Hepatocyte (in vitro differentiated cells): ENCODE results near the gene PTGES. TPM values are rescaled to one million over a fixed set of nuclear protein-coding genes. Genes with fewer than 3 reads are reported as not detected.

Experiments used
- DNase-seq: peaks from one replicate; pipeline ENCODE4 v3.0.0-alpha.2; 2016; ENCODE audit warnings: low spot score
- H2AFZ ChIP-seq: fragments of 200-600 bp; sonication (generic); 2 replicates; pipeline ENCODE4 v1.6.0; 2016; ENCODE audit warnings: antibody characterized with exemption, mild to moderate bottlenecking
- H3K27ac ChIP-seq: fragments of 200-600 bp; sonication (generic); 2 replicates; pipeline ENCODE4 v1.5.1; 2016; ENCODE audit warnings: mild to moderate bottlenecking
- H3K27me3 ChIP-seq: fragments of 200-600 bp; sonication (generic); 2 replicates; pipeline ENCODE4 v1.6.1; 2016
- H3K36me3 ChIP-seq: fragments of 200-600 bp; sonication (generic); replicated peaks from 2 replicates; pipeline ENCODE4 v1.5.1; 2016; ENCODE audit warnings: low read depth; ENCODE audit not compliant: insufficient read depth
- H3K4me1 ChIP-seq: fragments of 200-600 bp; sonication (generic); 2 replicates; pipeline ENCODE4 v1.5.1; 2016; ENCODE audit warnings: mild to moderate bottlenecking, moderate library complexity; ENCODE audit not compliant: insufficient read depth
- H3K4me2 ChIP-seq: fragments of 200-600 bp; sonication (generic); 2 replicates; pipeline ENCODE4 v1.6.0; 2016
- H3K4me3 ChIP-seq: fragments of 200-600 bp; sonication (generic); 2 replicates; pipeline ENCODE4 v1.5.1; 2016; ENCODE audit warnings: mild to moderate bottlenecking
- H3K79me2 ChIP-seq: fragments of 200-600 bp; sonication (generic); 2 replicates; pipeline ENCODE4 v1.6.0; 2017; ENCODE audit warnings: mild to moderate bottlenecking
- H3K9me2 ChIP-seq: fragments of 200-600 bp; sonication (generic); replicated peaks from 2 replicates; pipeline ENCODE4 v1.6.0; 2017; ENCODE audit warnings: mild to moderate bottlenecking; ENCODE audit not compliant: insufficient read depth
- H3K9me3 ChIP-seq: fragments of 200-600 bp; sonication (generic); 2 replicates; pipeline ENCODE4 v1.5.1; 2016; ENCODE audit warnings: low read depth, mild to moderate bottlenecking
- H4K20me1 ChIP-seq: fragments of 200-600 bp; sonication (generic); 2 replicates; pipeline ENCODE4 v1.6.0; 2016; ENCODE audit warnings: mild to moderate bottlenecking; ENCODE audit not compliant: insufficient read depth, poor library complexity, severe bottlenecking
- CTCF ChIP-seq: fragments of 200-600 bp; sonication (generic); IDR thresholded peaks from 2 replicates; pipeline ENCODE4 v1.5.1; 2016; ENCODE audit warnings: antibody characterized with exemption, mild to moderate bottlenecking; ENCODE audit not compliant: poor library complexity
- EZH2 ChIP-seq: fragments of 200-600 bp; sonication (generic); IDR thresholded peaks from 2 replicates; pipeline ENCODE4 v1.6.1; 2016; ENCODE audit warnings: antibody characterized with exemption, mild to moderate bottlenecking, borderline replicate concordance
- EZH2phosphoT487 ChIP-seq: fragments of 200-600 bp; sonication (generic); IDR thresholded peaks from one replicate; pipeline ENCODE4 v1.6.1; 2018; ENCODE audit warnings: antibody characterized with exemption, mild to moderate bottlenecking, low read depth, moderate library complexity; ENCODE audit not compliant: unreplicated experiment, severe bottlenecking
- WGBS: methylation state at CpG from one replicate; pipeline ENCODE4 v1.1.6; 2016; ENCODE audit warnings: low lambda C conversion rate; ENCODE audit errors: missing lambda C conversion rate; 5-methylcytosine and 5-hydroxymethylcytosine counted together
- polyA plus RNA-seq: library from polyadenylated mRNA; unstranded; fragments of >200 nt; fragmentation: Nextera tagmentation; extraction: Ambion mirVana; gene quantifications from 2 replicates; pipeline ENCODE4 v1.2.1, GENCODE V29; 2016
- total RNA-seq: library from RNA; depleted of rRNA; stranded (reverse); fragments of >200 nt; gene quantifications from 2 replicates; pipeline ENCODE4 v1.2.3, GENCODE V29; 2014

PTGES gene
- total and polyA plus RNA-seq, 2 experiments from 2014 or later, result 26.4 to 94.9 TPM

- Histone ChIP-seq H4K20me1 (no peaks in the 10 kb centered on the region), H3K36me3 (no peaks in the 10 kb centered on the region), H3K27me3 (no peaks in the 10 kb centered on the region), H2AFZ (no peak overlapping the region), H3K4me2 (no peak overlapping the region), H3K27ac (no peak overlapping the region), H3K9me2 (no peaks in the 10 kb centered on the region), H3K4me1 (peaks cover 12% of the 10 kb centered on the region), H3K79me2 (no peaks in the 10 kb centered on the region), H3K4me3 (no peak overlapping the region), H3K9me3 (no peaks in the 10 kb centered on the region)
- DNase-seq, result no peak
- WGBS, result 94% methylated on average over 12 of the region's 13 CpGs
- no peak for TF ChIP-seq CTCF
- TF ChIP-seq EZH2, result no peak
- TF ChIP-seq EZH2phosphoT487, result no peak
These were observed 12.0 kb downstream of the PTGES start for GRCh38 chr9:129740666-129741464.

- no peaks in the 10 kb centered on the region for H3K79me2 ChIP-seq
- WGBS, result 88% methylated on average over 7 of the region's 7 CpGs
- no peaks in the 10 kb centered on the region for H4K20me1 ChIP-seq
- H3K36me3 ChIP-seq, result no peaks in the 10 kb centered on the region
- no peak overlapping the region for H3K4me3 ChIP-seq
- DNase-seq, result no peak
- TF ChIP-seq EZH2, result no peak
- no peak for TF ChIP-seq EZH2phosphoT487
- no peak for TF ChIP-seq CTCF
- H3K4me1 ChIP-seq, result peaks cover 12% of the 10 kb centered on the region
- no peak overlapping the region for H3K27ac ChIP-seq
- no peaks in the 10 kb centered on the region for H3K9me2 ChIP-seq
- no peak overlapping the region for H2AFZ ChIP-seq
- no peaks in the 10 kb centered on the region for H3K9me3 ChIP-seq
- no peaks in the 10 kb centered on the region for H3K27me3 ChIP-seq
- no peak overlapping the region for H3K4me2 ChIP-seq
These were observed 12.7 kb downstream of the PTGES start for GRCh38 chr9:129740174-129740573.

- Histone ChIP-seq H2AFZ (no peak overlapping the region), H3K79me2 (no peaks in the 10 kb centered on the region), H3K4me3 (no peak overlapping the region), H3K27ac (no peak overlapping the region), H3K9me3 (no peaks in the 10 kb centered on the region), H3K4me2 (no peak overlapping the region), H3K4me1 (peaks cover 12% of the 10 kb centered on the region), H4K20me1 (no peaks in the 10 kb centered on the region), H3K9me2 (no peaks in the 10 kb centered on the region), H3K36me3 (no peaks in the 10 kb centered on the region), H3K27me3 (no peaks in the 10 kb centered on the region)
- no peak for TF ChIP-seq CTCF
- TF ChIP-seq EZH2phosphoT487, result no peak
- TF ChIP-seq EZH2, result no peak
- no peak for DNase-seq
- 94% methylated on average over 16 of the region's 16 CpGs for WGBS
These were observed 13.4 kb downstream of the PTGES start for GRCh38 chr9:129739432-129739831.
